ENCODE measurements around the gene CPXM1.

DNA sequence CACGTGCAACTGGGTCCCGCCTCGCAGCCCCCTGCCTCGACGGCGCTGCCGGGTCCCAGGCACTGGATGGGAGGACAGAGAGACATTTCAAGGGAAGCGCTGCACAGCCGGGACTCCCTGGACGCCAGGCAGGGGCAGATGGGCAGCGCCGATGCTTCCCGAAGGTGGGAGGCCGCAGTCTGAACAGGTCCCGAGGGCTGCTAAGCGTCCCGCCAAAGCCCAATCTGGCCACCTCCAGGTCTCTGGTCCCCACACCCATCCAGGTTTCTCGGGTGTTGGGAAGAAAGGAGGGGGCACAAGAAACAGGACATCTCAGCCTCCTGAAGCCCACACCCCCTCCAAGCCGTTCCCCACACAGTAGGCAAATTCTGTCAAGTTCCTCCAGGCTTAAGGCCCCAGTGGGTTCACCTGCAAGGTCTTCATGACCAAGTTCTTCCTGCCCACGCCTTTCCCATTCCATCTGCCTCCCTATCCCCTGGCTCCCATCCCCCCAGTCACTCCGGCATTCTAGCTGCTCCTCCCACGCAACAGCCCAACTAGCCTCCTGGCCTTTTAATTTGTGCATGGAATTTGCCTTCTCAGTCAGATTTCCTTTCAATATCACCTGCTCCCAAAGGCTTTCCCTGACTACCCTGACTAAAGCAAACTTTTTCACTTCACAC is 5.4 kb upstream of the CPXM1 start:
- TF ChIP-seq, protein P1, sequence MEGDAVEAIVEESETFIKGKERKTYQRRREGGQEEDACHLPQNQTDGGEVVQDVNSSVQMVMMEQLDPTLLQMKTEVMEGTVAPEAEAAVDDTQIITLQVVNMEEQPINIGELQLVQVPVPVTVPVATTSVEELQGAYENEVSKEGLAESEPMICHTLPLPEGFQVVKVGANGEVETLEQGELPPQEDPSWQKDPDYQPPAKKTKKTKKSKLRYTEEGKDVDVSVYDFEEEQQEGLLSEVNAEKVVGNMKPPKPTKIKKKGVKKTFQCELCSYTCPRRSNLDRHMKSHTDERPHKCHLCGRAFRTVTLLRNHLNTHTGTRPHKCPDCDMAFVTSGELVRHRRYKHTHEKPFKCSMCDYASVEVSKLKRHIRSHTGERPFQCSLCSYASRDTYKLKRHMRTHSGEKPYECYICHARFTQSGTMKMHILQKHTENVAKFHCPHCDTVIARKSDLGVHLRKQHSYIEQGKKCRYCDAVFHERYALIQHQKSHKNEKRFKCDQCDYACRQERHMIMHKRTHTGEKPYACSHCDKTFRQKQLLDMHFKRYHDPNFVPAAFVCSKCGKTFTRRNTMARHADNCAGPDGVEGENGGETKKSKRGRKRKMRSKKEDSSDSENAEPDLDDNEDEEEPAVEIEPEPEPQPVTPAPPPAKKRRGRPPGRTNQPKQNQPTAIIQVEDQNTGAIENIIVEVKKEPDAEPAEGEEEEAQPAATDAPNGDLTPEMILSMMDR (IDR thresholded peaks at IDR 0.05) = no peak
- TF ChIP-seq POLR2A (IDR thresholded peaks at IDR 0.05) = no peak

Measured in right lobe of liver (tissue), 4 donors.